ENCODE results near the gene RAB37. TPM values are rescaled to one million over a fixed set of nuclear protein-coding genes. Genes with fewer than 3 reads are reported as not detected.

RAB37 gene
- total RNA-seq, 1 donor from 2014 or later = 14.0 TPM

GRCh38 chr17:74728033-74728701 lies 8.9 kb upstream of the RAB37 start:
- DNase-seq (ENCODE audit: low spot score) = no peak
- ATAC-seq = no peak

GRCh38 chr17:74728702-74729075 lies 8.4 kb upstream of the RAB37 start:
- ATAC-seq (no peak), DNase-seq (ENCODE audit: low spot score) (no peak)

GRCh38 chr17:74729368-74729767 lies 7.7 kb upstream of the RAB37 start:
- DNase-seq (ENCODE audit: low spot score) (no peak), ATAC-seq (no peak)

- ATAC-seq = no peak
- DNase-seq (ENCODE audit: low spot score) = no peak
Measured at GRCh38 chr17:74729866-74730265, 7.2 kb upstream of the RAB37 start.

GRCh38 chr17:74730491-74731346 lies 6.3 kb upstream of the RAB37 start:
- DNase-seq (ENCODE audit: low spot score) (no peak), ATAC-seq (no peak)

- DNase-seq (ENCODE audit: low spot score) (no peak), ATAC-seq (no peak)
Measured at GRCh38 chr17:74731347-74731605, 5.8 kb upstream of the RAB37 start.

- no peak for ATAC-seq
Measured at GRCh38 chr17:74732042-74732867, 4.8 kb upstream of the RAB37 start.

GRCh38 chr17:74733365-74734122 lies 3.5 kb upstream of the RAB37 start:
- ATAC-seq (no peak), DNase-seq (ENCODE audit: low spot score) (no peak)

More at GRCh38 chr17:74732042-74732867, 4.8 kb upstream of the RAB37 start:
- DNase-seq (ENCODE audit: low spot score) = no peak

GRCh38 chr17:74734256-74734655 lies 2.8 kb upstream of the RAB37 start:
- DNase-seq (ENCODE audit: low spot score) = no peak
- no peak for ATAC-seq

GRCh38 chr17:74737299-74738050 lies 419 bp downstream of the RAB37 start:
- peak; percentile 60 for ATAC-seq
- DNase-seq (ENCODE audit: low spot score) = peak; percentile 65

GRCh38 chr17:74738051-74738996 lies 1.3 kb downstream of the RAB37 start:
- ATAC-seq (no peak), DNase-seq (ENCODE audit: low spot score) (no peak)

GRCh38 chr17:74739227-74739831 lies 2.3 kb downstream of the RAB37 start:
- DNase-seq (ENCODE audit: low spot score) (no peak), ATAC-seq (no peak)

GRCh38 chr17:74740173-74740572 lies 3.1 kb downstream of the RAB37 start:
- ATAC-seq = no peak
- DNase-seq (ENCODE audit: low spot score) = no peak

- DNase-seq (ENCODE audit: low spot score) (no peak), ATAC-seq (no peak)
Measured at GRCh38 chr17:74740641-74741387, 3.8 kb downstream of the RAB37 start.

- ATAC-seq (no peak), DNase-seq (ENCODE audit: low spot score) (no peak)
Measured at GRCh38 chr17:74742153-74742515, 5.1 kb downstream of the RAB37 start.

GRCh38 chr17:74742978-74743545 lies 6.0 kb downstream of the RAB37 start:
- DNase-seq (ENCODE audit: low spot score) = no peak
- ATAC-seq = no peak

- no peak for ATAC-seq
- DNase-seq (ENCODE audit: low spot score) = no peak
Measured at GRCh38 chr17:74743755-74744154, 6.7 kb downstream of the RAB37 start.

GRCh38 chr17:74744349-74744713 lies 7.3 kb downstream of the RAB37 start:
- DNase-seq (ENCODE audit: low spot score) (no peak), ATAC-seq (no peak)
